C4-2B (cell line): ENCODE data around the gene MLANA.

Experiments
- CTCF ChIP-seq: fragments of 450-650 bp; conservative IDR thresholded peaks from 2 replicates; pipeline ENCODE4 v1.5.1; 2017; ENCODE audit warnings: mild to moderate bottlenecking
- ZFX ChIP-seq: fragments of 450-650 bp; IDR thresholded peaks from 2 replicates; pipeline ENCODE4 v1.6.1; 2017

- TF ChIP-seq CTCF, result no peak
- TF ChIP-seq ZFX, result no peak
Measured at GRCh38 chr9:5915438-5915837, 24.7 kb downstream of the MLANA start.
